Type B pancreatic cell (in vitro differentiated cells): ENCODE data around the gene GPR135. TPM values are rescaled to one million over a fixed set of nuclear protein-coding genes. Genes with fewer than 3 reads are reported as not detected.

ENCODE experiments used
- DNase-seq: peaks from one replicate; pipeline ENCODE4 v3.0.0; 2021; ENCODE audit warnings: mixed read lengths; ENCODE audit not compliant: unreplicated experiment; ENCODE audit errors: extremely low spot score
- H3K27ac Mint-ChIP-seq: 2 replicates; pipeline ENCODE4 v1.8.0; 2021; ENCODE audit warnings: mild to moderate bottlenecking, mixed read lengths
- H3K27me3 Mint-ChIP-seq: 2 replicates; pipeline ENCODE4 v1.8.0; 2021; ENCODE audit warnings: mixed read lengths
- H3K36me3 Mint-ChIP-seq: 2 replicates; pipeline ENCODE4 v1.8.0; 2021; ENCODE audit warnings: mixed read lengths
- H3K4me1 Mint-ChIP-seq: one replicate; pipeline ENCODE4 v1.8.0; 2021; ENCODE audit warnings: mixed read lengths; ENCODE audit not compliant: unreplicated experiment
- H3K4me3 Mint-ChIP-seq: 2 replicates; pipeline ENCODE4 v1.8.0; 2021; ENCODE audit warnings: mild to moderate bottlenecking, mixed read lengths
- H3K9me3 Mint-ChIP-seq: 2 replicates; pipeline ENCODE4 v1.8.0; 2021; ENCODE audit warnings: mixed read lengths
- CTCF ChIP-seq: fragments of 200-600 bp; sonication (generic); conservative IDR thresholded peaks from 2 replicates; pipeline ENCODE4 v1.5.0; 2021; ENCODE audit warnings: antibody characterized with exemption, mild to moderate bottlenecking
- total RNA-seq: library from RNA; stranded (reverse); gene quantifications from 2 replicates; pipeline ENCODE4 v1.2.1, GENCODE V29; 2021; ENCODE audit warnings: low replicate concordance

The GPR135 gene
- total RNA-seq, 1 donor from 2014 or later, result 2.7 TPM

GRCh38 chr14:59481407-59481806 is 16.2 kb upstream of the GPR135 start:
- Mint-ChIP-seq H3K4me3 (peak overlapping the region; percentile 55), H3K27ac (no peak overlapping the region), H3K4me1 (peaks cover 43% of the 10 kb centered on the region), H3K9me3 (no peaks in the 10 kb centered on the region), H3K36me3 (peaks cover 6% of the 10 kb centered on the region), H3K27me3 (no peaks in the 10 kb centered on the region)
- no peak for DNase-seq
- TF ChIP-seq CTCF, result no peak

- DNase-seq, result no peak
- Mint-ChIP-seq H3K9me3 (no peaks in the 10 kb centered on the region), H3K27ac (no peak overlapping the region), H3K36me3 (peaks cover 6% of the 10 kb centered on the region), H3K27me3 (no peaks in the 10 kb centered on the region), H3K4me3 (no peak overlapping the region), H3K4me1 (peaks cover 36% of the 10 kb centered on the region)
- no peak for TF ChIP-seq CTCF
These were observed 15.0 kb upstream of the GPR135 start for GRCh38 chr14:59480166-59480565.

GRCh38 chr14:59478540-59478939 is 13.4 kb upstream of the GPR135 start:
- H3K27me3 Mint-ChIP-seq, result no peaks in the 10 kb centered on the region

GRCh38 chr14:59475709-59476108 is 10.5 kb upstream of the GPR135 start:
- H3K9me3 Mint-ChIP-seq, result no peaks in the 10 kb centered on the region
- no peaks in the 10 kb centered on the region for H3K27me3 Mint-ChIP-seq
- no peak overlapping the region for H3K27ac Mint-ChIP-seq
- H3K4me1 Mint-ChIP-seq, result peaks cover 9% of the 10 kb centered on the region
- no peak for DNase-seq
- no peak for TF ChIP-seq CTCF
- H3K4me3 Mint-ChIP-seq, result no peak overlapping the region
- peaks cover 20% of the 10 kb centered on the region for H3K36me3 Mint-ChIP-seq

More at GRCh38 chr14:59478540-59478939, 13.4 kb upstream of the GPR135 start:
- H3K4me3 Mint-ChIP-seq, result no peak overlapping the region
- TF ChIP-seq CTCF, result no peak
- DNase-seq, result no peak
- peaks cover 14% of the 10 kb centered on the region for H3K36me3 Mint-ChIP-seq
- H3K9me3 Mint-ChIP-seq, result no peaks in the 10 kb centered on the region
- peaks cover 34% of the 10 kb centered on the region for H3K4me1 Mint-ChIP-seq
- H3K27ac Mint-ChIP-seq, result no peak overlapping the region

GRCh38 chr14:59474172-59474571 is 9.0 kb upstream of the GPR135 start:
- Mint-ChIP-seq H3K4me1 (no peaks in the 10 kb centered on the region), H3K27ac (no peak overlapping the region), H3K9me3 (no peaks in the 10 kb centered on the region), H3K27me3 (no peaks in the 10 kb centered on the region), H3K36me3 (peaks cover 20% of the 10 kb centered on the region), H3K4me3 (no peak overlapping the region)
- DNase-seq, result no peak
- no peak for TF ChIP-seq CTCF
